ENCODE results near the gene IL17RE.

DNA sequence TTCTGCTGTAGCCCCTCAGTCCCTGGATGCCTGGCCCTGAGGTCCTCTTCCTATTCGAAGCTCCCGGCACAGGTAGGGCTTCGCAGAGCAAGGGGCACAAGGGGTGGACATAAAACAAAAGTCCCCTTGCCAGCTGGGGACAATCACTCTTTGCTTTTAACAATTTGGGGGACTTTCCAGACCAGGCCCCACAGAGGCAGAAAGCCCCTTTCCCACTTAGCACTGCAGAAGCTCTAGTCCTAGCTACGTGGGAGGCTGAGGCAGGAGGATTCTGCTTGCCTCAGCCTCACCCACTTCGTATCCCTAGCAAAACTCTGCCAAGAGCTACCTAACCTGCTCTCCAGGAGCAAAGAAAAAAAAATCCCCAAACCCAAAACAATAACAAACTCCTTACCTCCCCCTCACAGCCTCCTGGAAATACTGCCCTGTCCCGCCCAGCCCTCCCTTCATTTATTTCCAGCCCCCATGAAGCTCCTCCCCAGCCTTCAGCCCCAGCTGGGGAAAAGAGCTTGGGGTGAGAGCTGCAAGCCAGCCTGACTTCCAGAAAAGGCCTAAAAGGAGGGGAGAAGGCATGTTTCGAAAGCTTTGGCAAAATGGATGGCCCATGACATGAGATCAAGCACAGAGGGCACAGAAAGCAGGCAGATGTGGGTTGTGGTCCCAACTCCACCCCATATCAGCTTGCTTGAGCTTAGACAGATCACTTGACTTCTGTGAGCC, 22.7 kb upstream of the IL17RE start, which contains the start of gene CIDEC:
- no peak for TF ChIP-seq POLR2A (IDR thresholded peaks at IDR 0.05)
- TF ChIP-seq, protein P1, sequence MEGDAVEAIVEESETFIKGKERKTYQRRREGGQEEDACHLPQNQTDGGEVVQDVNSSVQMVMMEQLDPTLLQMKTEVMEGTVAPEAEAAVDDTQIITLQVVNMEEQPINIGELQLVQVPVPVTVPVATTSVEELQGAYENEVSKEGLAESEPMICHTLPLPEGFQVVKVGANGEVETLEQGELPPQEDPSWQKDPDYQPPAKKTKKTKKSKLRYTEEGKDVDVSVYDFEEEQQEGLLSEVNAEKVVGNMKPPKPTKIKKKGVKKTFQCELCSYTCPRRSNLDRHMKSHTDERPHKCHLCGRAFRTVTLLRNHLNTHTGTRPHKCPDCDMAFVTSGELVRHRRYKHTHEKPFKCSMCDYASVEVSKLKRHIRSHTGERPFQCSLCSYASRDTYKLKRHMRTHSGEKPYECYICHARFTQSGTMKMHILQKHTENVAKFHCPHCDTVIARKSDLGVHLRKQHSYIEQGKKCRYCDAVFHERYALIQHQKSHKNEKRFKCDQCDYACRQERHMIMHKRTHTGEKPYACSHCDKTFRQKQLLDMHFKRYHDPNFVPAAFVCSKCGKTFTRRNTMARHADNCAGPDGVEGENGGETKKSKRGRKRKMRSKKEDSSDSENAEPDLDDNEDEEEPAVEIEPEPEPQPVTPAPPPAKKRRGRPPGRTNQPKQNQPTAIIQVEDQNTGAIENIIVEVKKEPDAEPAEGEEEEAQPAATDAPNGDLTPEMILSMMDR (IDR thresholded peaks at IDR 0.05): no peak
